Caki2 (cell line): ENCODE results near the gene MYL12B. TPM values are rescaled to one million over a fixed set of nuclear protein-coding genes. Genes with fewer than 3 reads are reported as not detected.
A peak's percentile ranks its signal among the peaks of the same experiment; 100 is the strongest.
"Not testable (repeated sequence)": the region's sequence is repeated elsewhere in the genome, so short reads cannot be mapped to it uniquely, and the experiment has no call there.

Source experiments
- DNase-seq: peaks from one replicate; pipeline ENCODE4 v3.0.0-alpha.2; 2015; ENCODE audit warnings: low read depth
- in situ Hi-C: cut with HindIII; loops from 2 replicates; pipeline ENCODE4 v1.10.0; 2016; ENCODE audit warnings: low sequenced_read_pairs, low pct_unique_long_range_greater_than_20kb, mixed read lengths
- total RNA-seq: library from RNA; depleted of rRNA; stranded (reverse); fragments of >200 nt; shearing (Covaris generic); gene quantifications from 2 replicates; pipeline ENCODE4 v1.2.3, GENCODE V29; 2014; ENCODE audit warnings: low replicate concordance; rRNA removed

The MYL12B gene
- total RNA-seq: 492 and 553 TPM in 2 replicates

GRCh38 chr18:3261373-3262233, at the start of gene MYL12B:
Gene MYL12B (plus strand): TSS chr18:3262133. CDS start chr18:3272899, 10,766 bp downstream.
- in situ Hi-C loops: no loop called here

GRCh38 chr18:3212657-3213056, 49.3 kb upstream of the MYL12B start:
- in situ Hi-C loops: no loop called here
- no peak for DNase-seq

More at GRCh38 chr18:3261373-3262233, at the start of gene MYL12B:
- peak; percentile 87 for DNase-seq

GRCh38 chr18:3213300-3214059, 48.5 kb upstream of the MYL12B start:
- no peak for DNase-seq
- in situ Hi-C loops: no loop called here

- in situ Hi-C loops: no loop called here
- no peak for DNase-seq
Observed at GRCh38 chr18:3214855-3215637, 46.9 kb upstream of the MYL12B start.

DNA sequence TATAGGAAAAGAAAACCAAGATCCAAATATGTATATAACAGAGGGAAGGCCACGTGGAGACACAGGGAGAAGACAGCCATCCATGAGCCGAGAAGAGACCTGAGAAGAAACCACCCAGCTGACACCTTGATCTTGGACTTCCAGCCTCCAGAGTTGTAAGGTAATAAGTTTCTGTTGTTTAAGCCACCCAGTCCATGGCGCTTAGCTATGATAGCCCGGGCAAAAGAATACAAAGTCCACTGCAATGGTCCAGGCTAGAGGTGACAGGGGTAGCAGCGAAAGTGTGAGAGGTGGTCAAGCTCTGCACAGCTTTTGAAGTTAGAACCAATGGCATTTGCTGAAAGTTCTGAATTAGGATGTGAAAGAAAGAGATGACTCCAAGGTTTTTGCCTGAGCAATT, 44.9 kb upstream of the MYL12B start:
- DNase-seq: no peak
- in situ Hi-C loops: no loop called here

DNA sequence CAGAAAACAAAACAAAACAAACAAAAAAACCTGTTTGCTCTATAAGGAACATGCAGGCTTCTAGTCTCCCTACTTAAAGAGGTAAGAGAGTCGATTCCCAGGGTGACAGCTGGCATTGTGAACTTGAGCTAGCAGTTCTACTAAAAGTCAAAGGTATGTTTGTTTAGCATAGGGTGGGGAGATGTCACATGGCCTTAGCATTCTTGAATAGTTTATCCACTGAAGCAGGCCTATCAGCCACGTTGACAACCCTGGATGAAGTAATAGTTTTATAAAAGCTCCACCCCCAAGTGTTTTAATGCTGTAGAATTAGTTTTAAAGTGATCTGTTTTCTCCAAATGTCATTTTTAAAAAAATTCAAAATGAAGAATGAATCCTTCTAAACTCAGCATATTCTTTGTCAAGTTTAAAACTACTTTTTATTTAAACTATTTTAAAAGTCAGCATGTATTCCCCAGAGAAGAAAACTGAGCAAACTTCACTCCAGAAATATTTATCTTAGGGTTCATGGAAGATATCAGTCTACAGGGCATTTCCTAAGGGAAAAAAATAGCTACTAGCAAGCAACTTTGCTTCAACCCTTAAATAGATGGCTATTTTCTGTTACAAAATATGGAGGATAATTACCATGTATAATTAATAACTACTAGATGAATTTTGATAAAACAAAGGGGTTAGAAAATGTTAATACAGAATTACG, 43.8 kb upstream of the MYL12B start:
- peak; percentile 10 for DNase-seq
- in situ Hi-C loops: no loop called here

- in situ Hi-C loops: no loop called here
- no peak for DNase-seq
Observed at GRCh38 chr18:3218819-3219218, 43.1 kb upstream of the MYL12B start.

DNA sequence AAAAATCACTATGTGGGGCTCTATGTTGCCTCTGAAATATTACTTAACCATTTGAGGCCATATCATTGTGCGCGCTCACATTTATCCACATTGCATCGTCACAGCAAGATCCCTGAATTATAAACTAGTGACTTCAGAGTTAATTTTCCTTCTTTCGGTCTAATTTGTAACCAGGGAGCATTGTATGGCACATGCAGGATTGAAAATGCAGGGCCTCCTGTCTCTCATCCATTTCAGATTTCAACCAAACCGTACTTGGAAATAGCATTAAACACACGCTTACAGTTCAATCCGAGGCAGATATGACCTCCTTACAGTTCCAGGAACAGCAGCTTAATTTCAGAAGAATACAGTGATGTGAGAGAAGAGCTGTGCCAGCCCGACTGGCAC, 42.7 kb upstream of the MYL12B start:
- in situ Hi-C loops: no loop called here

DNA sequence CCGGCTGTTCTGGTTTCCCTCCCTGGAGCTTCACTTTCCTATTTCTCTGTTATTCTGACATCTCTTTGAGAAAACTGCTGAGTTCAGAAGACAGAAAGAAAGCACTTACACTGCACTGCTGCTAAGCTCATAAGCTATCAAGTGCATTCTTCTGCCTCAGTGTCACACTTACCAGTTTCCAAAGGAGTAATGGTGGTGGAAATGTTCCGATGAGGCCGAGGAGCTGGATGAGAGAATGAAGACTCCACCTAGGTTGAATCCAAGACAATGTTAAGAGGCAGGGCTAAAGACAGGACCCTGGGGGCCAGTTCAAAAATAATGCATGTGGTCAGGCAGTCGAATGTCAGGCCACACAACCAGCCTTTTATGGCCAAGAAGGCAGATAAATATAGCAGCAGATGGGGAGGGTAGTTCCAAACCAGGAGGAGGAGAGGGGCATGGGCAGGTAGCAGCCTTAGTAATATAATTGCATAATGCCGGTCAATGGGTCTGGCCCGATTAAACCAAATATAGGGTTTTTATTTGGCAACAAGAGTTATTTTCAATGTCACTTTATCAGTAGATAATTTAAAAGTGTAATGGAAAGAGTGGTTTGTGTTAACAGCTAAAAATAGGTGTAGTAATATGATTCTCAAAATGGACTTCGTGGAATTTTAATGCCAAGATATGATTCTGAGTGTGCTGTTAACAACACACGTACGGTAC, 42.1 kb upstream of the MYL12B start, which contains the start of gene MYOM1:
TSS of gene MYOM1 (minus strand) at position 338 of the 705 bp plus-strand sequence. CDS start 4,745 bp downstream, outside the sequence.
- no peak for DNase-seq
- in situ Hi-C loops: no loop called here

More for the DNA sequence above, 42.7 kb upstream of the MYL12B start:
- DNase-seq: no peak

- DNase-seq, in situ Hi-C loops: not testable (repeated sequence)
Observed at GRCh38 chr18:3220868-3221267, 41.1 kb upstream of the MYL12B start.

GRCh38 chr18:3221496-3221895, 40.4 kb upstream of the MYL12B start:
- no peak for DNase-seq

GRCh38 chr18:3223356-3223755, 38.6 kb upstream of the MYL12B start:
- in situ Hi-C loops: no loop called here
- no peak for DNase-seq

More at GRCh38 chr18:3221496-3221895, 40.4 kb upstream of the MYL12B start:
- in situ Hi-C loops: no loop called here

GRCh38 chr18:3224223-3224622, 37.7 kb upstream of the MYL12B start:
- in situ Hi-C loops: no loop called here
- no peak for DNase-seq

- in situ Hi-C loops: no loop called here
- DNase-seq: no peak
Observed at GRCh38 chr18:3225588-3225987, 36.3 kb upstream of the MYL12B start.

DNA sequence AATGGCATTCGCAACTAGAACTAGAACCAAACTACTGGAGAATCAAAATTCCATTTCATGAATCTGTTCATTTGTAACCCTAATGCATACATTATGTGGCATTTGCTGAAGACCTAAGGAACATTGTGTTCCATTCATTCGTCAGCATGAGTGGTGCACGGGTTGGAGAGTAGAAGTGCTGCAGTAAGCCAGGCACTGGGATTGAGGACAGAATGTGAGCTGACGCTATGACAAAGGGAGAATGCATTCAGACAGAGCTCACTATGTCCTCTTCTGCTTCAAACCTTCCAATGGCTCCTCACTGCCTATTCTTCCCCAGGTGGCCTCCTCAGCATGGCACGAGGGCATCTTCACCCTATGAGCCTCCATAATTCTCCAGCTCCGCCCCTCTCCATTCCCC, 35.9 kb upstream of the MYL12B start:
- DNase-seq: no peak
- in situ Hi-C loops: no loop called here

DNA sequence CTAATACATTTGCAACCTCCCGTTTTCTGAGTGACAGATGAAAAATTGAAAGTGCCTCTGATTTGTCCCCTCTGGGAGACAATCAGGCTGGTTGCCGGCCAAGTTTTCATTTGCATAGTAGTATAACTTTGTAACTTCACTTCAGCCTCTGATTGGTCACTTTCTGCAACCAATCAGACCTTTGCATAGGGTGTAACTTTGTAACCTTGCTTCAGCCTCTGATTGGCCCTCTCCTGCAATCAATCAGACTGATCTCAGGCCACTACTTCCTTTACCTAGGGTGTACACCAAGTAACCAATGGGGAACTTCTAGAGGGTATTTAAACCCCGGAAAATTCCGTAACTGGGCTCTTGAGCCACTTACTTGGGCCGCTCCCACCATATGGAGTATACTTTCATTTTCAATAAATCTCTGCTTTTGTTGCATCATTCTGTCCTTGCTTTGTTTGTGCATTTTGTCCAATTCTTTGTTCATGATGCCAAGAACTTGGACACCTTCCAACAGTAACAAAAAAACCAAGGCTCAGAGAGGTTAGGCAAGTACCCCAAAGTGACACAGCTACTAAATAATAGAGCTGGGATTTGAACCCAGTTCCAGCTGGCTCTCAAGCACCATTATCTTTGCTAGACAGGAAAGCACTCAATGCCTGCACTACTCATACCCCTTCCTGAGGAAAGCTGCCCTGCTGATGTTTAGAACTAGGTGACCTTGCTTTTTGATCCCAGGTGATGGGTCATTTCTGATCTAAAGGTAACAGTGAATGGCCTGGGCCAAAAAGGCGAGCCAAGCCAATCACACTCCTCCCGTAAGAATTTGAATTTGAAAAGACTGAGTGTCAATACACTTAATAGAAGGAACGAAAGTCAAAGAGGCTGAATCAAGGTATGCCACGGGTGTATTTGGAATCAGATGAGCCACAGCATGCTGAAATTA, 31.3 kb upstream of the MYL12B start:
- in situ Hi-C loops: no loop called here
- peak; percentile 89 for DNase-seq
